Measurements from ENCODE around the gene MRPL17. TPM values are rescaled to one million over a fixed set of nuclear protein-coding genes. Genes with fewer than 3 reads are reported as not detected.

The MRPL17 gene
- total and polyA plus RNA-seq, 9 of the 15 experiments (the other 6 are each of a cell fraction or from before 2014, with no cell fraction given), result 33.9 to 81.6 (median 43.9) TPM

- TF ChIP-seq AFF4 (CRISPR knock-in tag; IDR thresholded peaks at IDR 0.05), result peak; percentile 54; the same call in 1 of the 2 replicates
- 0 out of 2 replicates have a peak, but pooled peaks have one; percentile 44 for TF ChIP-seq ESRRA (IDR thresholded peaks at IDR 0.05; ENCODE audit: borderline replicate concordance, low read depth)
- no peak for TF ChIP-seq ZNF140 (CRISPR knock-in tag; IDR thresholded peaks at IDR 0.05)
- peak; percentile 89; the same call in 1 of the 2 replicates for TF ChIP-seq SREBF2 (CRISPR knock-in tag; IDR thresholded peaks at IDR 0.05)
- 0 out of 2 replicates have a peak, but pooled peaks have one; percentile 25 for TF ChIP-seq ZNF695 (CRISPR knock-in tag; IDR thresholded peaks at IDR 0.05)
- TF ChIP-seq ZNF57 (CRISPR knock-in tag; IDR thresholded peaks at IDR 0.05), result no peak
- TF ChIP-seq BCLAF1 (IDR thresholded peaks at IDR 0.05; ENCODE audit: borderline replicate concordance in 1 of 2, control insufficient read depth in 1 of 2, low read depth in 2 of 2, low read length in 1 of 2), result 0 out of 4 replicates have a peak, but pooled peaks of 1 of the 2 experiments have one; percentile 33
- TF ChIP-seq EHMT2 (IDR thresholded peaks at IDR 0.05), result no peak
- TF ChIP-seq ZNF23 (CRISPR knock-in tag; IDR thresholded peaks at IDR 0.05), result no peak
- no peak for TF ChIP-seq BRF1 (IDR thresholded peaks at IDR 0.05; ENCODE audit: borderline replicate concordance, extremely low read depth, insufficient read length)
- TF ChIP-seq PTBP1 (IDR thresholded peaks at IDR 0.05; ENCODE audit: low read depth, low read length), result no peak
- TF ChIP-seq CTBP1 (IDR thresholded peaks at IDR 0.05; ENCODE audit: borderline replicate concordance), result peak; percentile 89
- no peak for TF ChIP-seq ZNF224 (CRISPR knock-in tag; IDR thresholded peaks at IDR 0.05)
- TF ChIP-seq ILF3 (IDR thresholded peaks at IDR 0.05; ENCODE audit: borderline replicate concordance), result no peak
- no peak for TF ChIP-seq ZNF253 (CRISPR knock-in tag; conservative IDR thresholded peaks at IDR 0.05)
- TF ChIP-seq KLF16 (IDR thresholded peaks at IDR 0.05), result 0 out of 2 replicates have a peak, but pooled peaks have one; percentile 46
- TF ChIP-seq RBBP5 (IDR thresholded peaks at IDR 0.05; ENCODE audit: borderline replicate concordance, insufficient read depth, low read length, poor library complexity, severe bottlenecking), result peak; percentile 84
- TF ChIP-seq TAL1 (IDR thresholded peaks at IDR 0.05), result no peak
These were observed at the start of gene MRPL17 (continued) for GRCh38 chr11:6682936-6683861.

Data from K562 (cell line).